GM18873 (cell line): ENCODE data around the gene PDZD4.

Experiments
- ATAC-seq: cut with Tn5 transposase; IDR thresholded peaks from one replicate; pipeline ENCODE4 v1.9.1; 2021; ENCODE audit warnings: mild to moderate bottlenecking, moderate library complexity, moderate number of reproducible peaks; ENCODE audit not compliant: unreplicated experiment, low FRiP score

Gene PDZD4

DNA sequence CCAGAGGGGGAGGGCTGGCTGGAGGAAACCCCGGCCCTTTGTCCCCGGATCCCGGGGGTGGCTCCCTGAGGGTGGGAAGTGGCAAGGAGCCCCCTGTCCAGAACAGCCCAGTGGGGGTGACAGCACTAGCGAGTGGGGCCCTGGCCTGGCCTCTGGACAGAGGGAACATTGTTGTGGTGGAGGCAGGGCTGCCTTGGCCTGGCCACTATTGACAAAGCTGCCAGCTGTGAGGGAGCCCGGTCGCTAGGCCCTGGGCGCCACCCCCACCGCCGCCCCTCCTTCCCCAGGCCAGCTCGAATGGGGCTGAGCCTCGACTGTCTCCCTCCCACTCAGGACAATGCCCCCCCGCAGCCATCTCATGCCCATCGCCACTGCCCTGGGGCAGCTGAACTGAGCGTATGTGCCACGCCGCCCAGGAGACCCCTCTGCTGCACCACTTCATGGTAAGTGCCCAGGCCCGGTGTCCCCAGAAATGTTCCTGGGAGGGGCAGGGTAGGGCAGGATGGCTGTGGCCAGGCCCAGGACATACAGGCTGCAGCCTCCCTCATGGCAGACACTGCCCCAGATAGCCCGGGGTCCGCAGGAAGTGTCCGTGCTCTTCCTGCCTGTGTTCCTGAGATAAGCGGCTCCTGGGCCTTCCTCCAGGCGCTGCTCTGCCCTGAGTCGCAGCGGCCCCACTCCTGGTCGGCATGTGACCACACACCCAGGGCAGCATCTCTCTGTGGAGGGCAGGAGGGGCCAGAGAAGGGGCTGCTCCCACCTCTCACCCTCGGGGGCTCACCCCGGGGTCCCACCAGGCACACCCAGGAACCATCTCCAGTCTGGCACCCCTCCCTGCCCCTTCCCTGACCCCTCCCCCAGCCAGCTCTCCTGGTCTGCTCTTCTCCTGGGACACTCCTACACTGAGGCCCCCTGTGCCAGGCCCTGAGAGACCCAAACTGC is 64.9 kb downstream of the PDZD4 start:
- no peak for ATAC-seq

DNA sequence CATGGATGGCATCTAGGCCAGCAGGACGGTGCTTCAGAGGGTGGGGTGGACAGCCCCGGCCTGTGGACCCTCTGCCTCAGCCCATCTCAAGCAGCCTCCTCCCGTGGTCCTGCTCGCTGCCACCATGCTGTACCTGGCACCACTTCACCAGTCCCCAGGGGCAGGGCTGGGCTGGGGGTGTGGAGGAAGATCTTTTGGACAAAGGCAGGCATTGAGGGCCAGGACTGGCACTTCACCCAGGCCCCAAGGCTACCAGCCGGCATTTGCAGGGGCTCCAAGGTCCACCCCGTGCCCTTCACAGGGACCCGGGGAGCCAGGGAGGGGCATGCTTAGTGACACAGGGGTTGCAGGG is 65.6 kb downstream of the PDZD4 start:
- ATAC-seq: no peak

DNA sequence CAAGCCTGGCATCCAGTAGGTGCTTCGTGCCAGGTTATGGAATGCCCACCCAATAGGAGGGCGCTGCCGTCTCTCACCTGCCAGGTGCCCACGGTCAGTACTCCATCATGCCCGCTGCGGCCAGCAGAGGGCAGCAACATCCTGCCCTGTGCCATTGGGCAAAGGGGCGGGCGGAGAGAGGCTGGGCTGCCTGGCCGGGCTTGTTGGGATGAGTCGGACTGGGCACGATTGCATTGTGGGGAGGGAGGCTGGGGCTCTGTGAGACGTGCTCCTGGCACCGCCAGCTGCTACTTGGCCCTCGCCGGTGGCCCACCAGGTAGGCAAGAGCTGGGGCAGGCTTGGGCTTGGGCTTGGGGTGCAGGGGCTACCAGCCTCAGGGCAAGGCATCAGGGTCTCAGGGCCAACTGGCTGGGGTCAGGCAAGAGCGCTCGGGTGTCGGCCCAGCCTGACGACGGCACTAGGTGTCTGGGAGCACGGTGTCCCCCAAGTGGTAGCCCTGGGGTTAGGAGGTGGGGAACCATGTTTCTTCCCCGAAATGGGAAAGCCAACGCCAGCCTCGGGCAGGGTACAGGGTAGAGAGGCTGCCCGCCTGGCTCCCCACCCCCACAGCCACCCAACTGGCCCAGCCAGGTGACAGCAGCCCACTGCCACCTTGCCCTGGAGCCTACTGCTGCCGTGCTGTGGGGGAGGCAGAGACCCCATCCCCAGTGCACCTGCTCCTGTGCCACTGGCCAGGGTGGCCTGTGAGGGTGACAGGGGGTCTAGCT is 66.2 kb downstream of the PDZD4 start, which contains the start of gene PLXNB3:
Gene PLXNB3 (plus strand): TSS at position 261 of the 767 bp plus-strand sequence. CDS start 1,287 bp downstream, outside the sequence.
- ATAC-seq: peak; percentile 46

DNA sequence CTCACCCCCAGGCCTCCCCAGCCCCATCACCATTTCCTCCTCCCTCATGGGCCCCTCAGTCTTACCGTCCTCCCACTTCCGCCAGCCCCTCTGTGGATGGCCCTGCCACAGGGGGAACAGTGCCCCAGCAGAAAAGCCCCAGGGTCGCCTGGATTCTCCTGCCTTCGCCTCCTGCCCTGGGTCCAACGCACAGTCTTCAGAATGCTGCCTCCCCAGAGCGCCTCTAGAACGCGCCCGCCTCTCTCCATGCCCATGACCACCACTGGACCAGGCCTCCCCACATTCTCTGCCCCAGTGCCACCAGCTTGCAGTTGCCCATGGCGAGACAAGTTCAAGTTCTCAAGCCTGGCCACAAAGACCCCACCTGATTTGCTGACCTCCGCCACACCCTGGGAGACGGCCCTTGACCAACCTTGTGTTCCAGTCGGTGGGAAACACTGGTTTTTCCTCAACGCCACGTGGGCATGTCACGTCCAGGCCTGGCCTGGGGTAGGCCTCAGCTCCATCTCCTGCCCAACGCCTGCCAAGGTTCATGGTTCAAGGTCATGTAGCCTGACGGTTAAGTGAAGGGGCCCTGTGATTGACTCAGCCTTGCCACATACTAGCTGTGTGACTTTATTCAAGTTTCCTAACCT is 66.9 kb downstream of the PDZD4 start:
- ATAC-seq: no peak

DNA sequence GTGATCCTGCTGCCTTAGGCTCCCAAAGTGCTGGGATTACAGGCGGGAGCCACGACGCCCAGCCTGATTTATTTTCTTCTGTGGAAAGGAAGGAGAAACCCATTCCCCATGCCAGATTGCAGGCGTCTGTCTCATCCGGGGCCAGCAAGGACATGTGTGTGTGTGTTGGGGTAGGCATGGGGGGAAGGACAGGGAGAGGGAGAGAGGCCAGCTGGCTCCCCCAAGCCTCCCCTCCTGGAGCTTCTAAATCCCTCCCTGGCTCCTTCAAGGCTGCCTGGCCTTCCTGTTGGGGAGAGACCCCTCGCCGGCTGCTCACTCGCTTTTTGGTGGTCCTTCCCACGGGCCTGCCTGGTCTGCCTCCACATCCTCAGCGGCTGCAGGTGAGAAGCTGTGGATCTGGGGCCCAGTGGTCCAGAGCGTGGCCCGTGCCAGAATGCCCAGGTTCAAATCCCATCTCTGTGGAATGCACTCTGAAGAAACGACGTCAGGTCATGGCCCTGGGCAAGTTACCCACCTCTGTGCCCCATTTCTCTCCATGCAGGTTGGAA is 67.6 kb downstream of the PDZD4 start:
- ATAC-seq: no peak

DNA sequence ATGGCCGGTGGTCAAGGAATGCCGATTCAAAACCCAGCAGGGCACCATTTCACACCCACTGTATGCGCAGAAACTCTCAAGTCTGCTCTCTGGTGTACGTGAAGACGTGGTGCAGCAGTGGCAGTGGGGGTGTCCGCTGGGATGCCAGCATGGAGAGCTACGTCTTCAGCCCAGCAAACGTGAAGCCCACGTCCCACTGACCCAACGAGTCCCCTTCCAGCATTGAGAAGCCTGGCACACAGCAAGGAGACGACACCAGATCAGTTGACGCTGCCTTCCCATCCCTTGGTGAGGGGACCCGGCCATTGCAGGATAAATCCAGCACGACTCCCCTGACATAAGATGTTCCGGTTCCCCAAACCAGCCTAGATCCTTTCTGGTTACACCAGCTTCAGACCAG is 68.5 kb downstream of the PDZD4 start:
- ATAC-seq: no peak

DNA sequence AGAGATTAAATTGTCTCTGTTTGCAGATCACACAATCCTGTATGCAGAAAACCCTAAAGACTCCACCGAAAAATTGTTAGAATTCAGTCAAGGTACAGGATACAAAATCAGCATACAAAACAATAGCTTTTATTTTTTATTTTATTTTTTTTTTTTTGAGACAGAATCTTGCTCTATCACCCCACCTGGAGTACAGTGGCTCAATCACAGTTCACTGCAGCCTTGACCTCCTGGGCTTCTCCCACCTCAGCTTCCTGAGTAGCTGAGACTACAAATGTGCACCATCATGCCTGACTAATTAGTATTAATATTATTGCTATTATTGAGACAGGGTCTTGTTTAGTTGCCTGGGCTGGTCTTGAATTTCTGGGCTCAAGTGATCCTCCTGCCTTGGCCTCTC is 75.2 kb downstream of the PDZD4 start:
- ATAC-seq: no peak
